Neural crest cell (in vitro differentiated cells): Measurements from ENCODE around the gene FGF7. TPM values are rescaled to one million over a fixed set of nuclear protein-coding genes. Genes with fewer than 3 reads are reported as not detected.

Experiments used
- DNase-seq: peaks from one replicate; pipeline ENCODE4 v3.0.0; 2021; ENCODE audit warnings: low read depth, mixed read lengths, low spot score
- H3K27ac Mint-ChIP-seq: one replicate; pipeline ENCODE4 v1.8.0; 2021; ENCODE audit warnings: mild to moderate bottlenecking, mixed read lengths; ENCODE audit not compliant: unreplicated experiment
- H3K27me3 Mint-ChIP-seq: 2 replicates; pipeline ENCODE4 v1.8.0; 2021; ENCODE audit warnings: low read depth, mild to moderate bottlenecking, mixed read lengths
- H3K36me3 Mint-ChIP-seq: 2 replicates; pipeline ENCODE4 v1.8.0; 2021; ENCODE audit warnings: low read depth, mild to moderate bottlenecking, mixed read lengths
- H3K4me1 Mint-ChIP-seq: 2 replicates; pipeline ENCODE4 v1.8.0; 2021; ENCODE audit warnings: mixed read lengths
- H3K4me3 Mint-ChIP-seq: one replicate; pipeline ENCODE4 v1.8.0; 2021; ENCODE audit warnings: mild to moderate bottlenecking, mixed read lengths
- H3K9me3 Mint-ChIP-seq: 2 replicates; pipeline ENCODE4 v1.8.0; 2021; ENCODE audit warnings: mixed read lengths
- CTCF ChIP-seq: fragments of 200-600 bp; sonication (generic); conservative IDR thresholded peaks from 2 replicates; pipeline ENCODE4 v1.5.0; 2021; ENCODE audit warnings: antibody characterized with exemption, mild to moderate bottlenecking
- total RNA-seq: library from RNA; stranded (reverse); gene quantifications from 2 replicates; pipeline ENCODE4 v1.2.1, GENCODE V29; 2021

Gene FGF7
- total RNA-seq, 1 donor from 2014 or later = 0.19 TPM

DNA sequence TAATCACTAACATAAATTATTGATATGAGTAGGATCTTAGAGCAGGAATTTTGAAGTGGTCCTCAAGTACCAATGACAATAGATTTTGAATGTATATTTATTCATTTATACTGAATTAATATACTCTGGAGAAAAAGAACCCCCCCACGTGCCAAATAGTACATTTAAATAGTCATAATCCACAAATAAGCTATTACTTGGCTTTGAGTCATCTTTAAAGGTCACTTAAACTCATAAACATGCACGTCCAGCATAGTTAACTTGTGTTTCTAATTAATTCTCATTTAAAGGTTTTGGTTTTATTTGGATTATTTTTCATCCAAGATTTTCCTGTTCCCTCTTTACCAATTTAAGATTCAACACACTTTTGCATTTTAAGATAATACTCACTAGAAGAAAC lies 35.1 kb downstream of the FGF7 start:
- Mint-ChIP-seq H3K4me1 (no peaks in the 10 kb centered on the region), H3K36me3 (no peaks in the 10 kb centered on the region), H3K9me3 (no peaks in the 10 kb centered on the region), H3K27ac (no peak overlapping the region), H3K27me3 (no peaks in the 10 kb centered on the region), H3K4me3 (no peak overlapping the region)
- DNase-seq = no peak
- TF ChIP-seq CTCF = no peak

DNA sequence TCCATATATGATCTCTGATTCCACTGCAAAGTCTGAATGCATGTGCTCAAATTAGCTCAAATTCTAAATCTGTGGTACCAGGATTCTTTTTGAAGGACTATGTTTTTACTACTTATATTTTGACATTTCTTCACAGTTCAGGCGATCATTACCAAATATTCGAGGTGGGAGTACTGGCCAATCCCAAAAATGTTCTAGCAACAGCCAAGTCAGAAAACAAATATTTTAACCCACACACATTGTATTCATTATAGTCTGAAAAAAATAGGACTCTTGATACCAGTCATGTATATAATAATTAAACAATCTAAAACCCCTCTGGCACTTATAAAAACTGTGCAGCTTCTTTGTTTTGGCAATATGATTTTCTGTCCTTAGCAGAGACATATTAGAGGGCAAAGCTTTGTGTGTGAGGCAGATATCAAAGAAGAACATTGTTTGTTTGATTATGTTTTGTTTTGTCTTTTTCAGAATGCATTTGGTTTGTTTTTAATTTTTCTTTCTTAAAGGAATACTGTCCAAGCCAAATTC lies 37.4 kb downstream of the FGF7 start:
- Mint-ChIP-seq H3K36me3 (no peaks in the 10 kb centered on the region), H3K27ac (no peak overlapping the region), H3K4me1 (no peaks in the 10 kb centered on the region), H3K27me3 (no peaks in the 10 kb centered on the region), H3K4me3 (no peak overlapping the region), H3K9me3 (no peaks in the 10 kb centered on the region)
- no peak for TF ChIP-seq CTCF
- DNase-seq = no peak

- no peaks in the 10 kb centered on the region for H3K9me3 Mint-ChIP-seq
- no peak overlapping the region for H3K4me3 Mint-ChIP-seq
- H3K27ac Mint-ChIP-seq = no peak overlapping the region
- no peaks in the 10 kb centered on the region for H3K4me1 Mint-ChIP-seq
- H3K27me3 Mint-ChIP-seq = no peaks in the 10 kb centered on the region
- no peak for DNase-seq
- H3K36me3 Mint-ChIP-seq = no peaks in the 10 kb centered on the region
- TF ChIP-seq CTCF = no peak
Observed at GRCh38 chr15:49462232-49462844, 39.3 kb downstream of the FGF7 start.

GRCh38 chr15:49464522-49464921 lies 41.5 kb downstream of the FGF7 start:
- H3K4me1 Mint-ChIP-seq = peaks cover 7% of the 10 kb centered on the region
- no peak overlapping the region for H3K4me3 Mint-ChIP-seq
- no peaks in the 10 kb centered on the region for H3K9me3 Mint-ChIP-seq
- no peaks in the 10 kb centered on the region for H3K27me3 Mint-ChIP-seq
- no peak for DNase-seq
- no peak overlapping the region for H3K27ac Mint-ChIP-seq
- no peak for TF ChIP-seq CTCF
- H3K36me3 Mint-ChIP-seq = no peaks in the 10 kb centered on the region

DNA sequence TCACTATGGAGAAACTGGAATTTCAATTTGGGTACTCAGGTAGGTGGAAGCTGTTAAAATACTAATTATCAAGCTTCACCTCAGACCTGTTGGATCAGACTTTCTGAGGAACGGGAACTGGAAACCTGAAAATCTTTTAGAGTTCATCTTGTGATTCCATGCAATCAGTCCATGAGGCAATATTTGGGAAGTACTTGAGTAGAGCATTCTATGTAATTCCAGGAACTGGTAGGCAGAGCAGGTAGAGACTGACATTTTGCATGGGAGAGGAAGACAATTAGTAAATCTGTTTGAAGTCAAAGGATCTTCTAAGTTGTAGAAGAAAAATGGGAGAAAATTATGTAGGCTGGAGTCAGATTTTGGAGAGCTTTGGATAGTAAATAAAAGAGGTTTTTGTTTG lies 43.1 kb downstream of the FGF7 start:
- no peak overlapping the region for H3K4me3 Mint-ChIP-seq
- peaks cover 7% of the 10 kb centered on the region for H3K4me1 Mint-ChIP-seq
- no peak overlapping the region for H3K27ac Mint-ChIP-seq
- no peaks in the 10 kb centered on the region for H3K36me3 Mint-ChIP-seq
- H3K27me3 Mint-ChIP-seq = no peaks in the 10 kb centered on the region
- no peaks in the 10 kb centered on the region for H3K9me3 Mint-ChIP-seq
- DNase-seq = no peak
- no peak for TF ChIP-seq CTCF
